Dedifferentiated amniotic fluid mesenchymal stem cell (primary cell): ENCODE data around the gene SOX10.
"Not testable (repeated sequence)": the region's sequence is repeated elsewhere in the genome, so short reads cannot be mapped to it uniquely, and the experiment has no call there.

Experiments used
- DNase-seq: peaks from one replicate; pipeline ENCODE4 v3.0.0-alpha.2; 2016; ENCODE audit errors: extremely low spot score

The SOX10 gene

GRCh38 chr22:37985751-37986281 is 1.5 kb upstream of the SOX10 start:
- no peak for DNase-seq

GRCh38 chr22:37985050-37985585 is 763 bp upstream of the SOX10 start:
- no peak for DNase-seq

- DNase-seq: no peak
Measured at GRCh38 chr22:37982938-37983859, 1.2 kb downstream of the SOX10 start.

GRCh38 chr22:37982151-37982785 is 2.1 kb downstream of the SOX10 start:
- no peak for DNase-seq

GRCh38 chr22:37981282-37982011 is 2.9 kb downstream of the SOX10 start:
- no peak for DNase-seq

- DNase-seq: no peak
Measured at GRCh38 chr22:37979782-37980181, 4.6 kb downstream of the SOX10 start.

GRCh38 chr22:37976547-37976946 is 7.8 kb downstream of the SOX10 start:
- no peak for DNase-seq

GRCh38 chr22:37976022-37976421 is 8.3 kb downstream of the SOX10 start:
- DNase-seq: not testable (repeated sequence)

- DNase-seq: no peak
Measured at GRCh38 chr22:37975153-37975552, 9.2 kb downstream of the SOX10 start.

- no peak for DNase-seq
Measured at GRCh38 chr22:37973271-37974170, 10.8 kb downstream of the SOX10 start.

- DNase-seq: no peak
Measured at GRCh38 chr22:37972527-37972926, 11.8 kb downstream of the SOX10 start.

- no peak for DNase-seq
Measured at GRCh38 chr22:37971475-37972434, 12.6 kb downstream of the SOX10 start.

GRCh38 chr22:37970864-37971263 is 13.5 kb downstream of the SOX10 start:
- DNase-seq: no peak

- no peak for DNase-seq
Measured at GRCh38 chr22:37968452-37969251, 15.7 kb downstream of the SOX10 start.

- DNase-seq: no peak
Measured at GRCh38 chr22:37967637-37968451, 16.5 kb downstream of the SOX10 start.

- no peak for DNase-seq
Measured at GRCh38 chr22:37967147-37967546, 17.2 kb downstream of the SOX10 start.

- DNase-seq: no peak
Measured at GRCh38 chr22:37965940-37966664, 18.3 kb downstream of the SOX10 start.
